Mesenteric fat pad (tissue), 1 donor: ENCODE measurements around the gene C2orf92. TPM values are rescaled to one million over a fixed set of nuclear protein-coding genes. Genes with fewer than 3 reads are reported as not detected.

Experiments
- DNase-seq: peaks from one replicate; pipeline ENCODE4 v3.0.0-alpha.2; 2020; ENCODE audit warnings: low spot score
- total RNA-seq: library from RNA; stranded (reverse); fragmentation: NEBNext Ultra II Directional; extraction: Animal tissue kit (Norgen Biotek cat#: 25700); gene quantifications from one replicate; pipeline ENCODE4 v1.2.1, GENCODE V29; 2021
- donor health status: DM: yes; HTN: yes; CAD: no.

C2orf92 gene
- total RNA-seq, 1 donor from 2014 or later: 5.9 TPM

- DNase-seq: peak; percentile 67
Measured at GRCh38 chr2:97740590-97741182, 71.2 kb downstream of the C2orf92 start.

DNA sequence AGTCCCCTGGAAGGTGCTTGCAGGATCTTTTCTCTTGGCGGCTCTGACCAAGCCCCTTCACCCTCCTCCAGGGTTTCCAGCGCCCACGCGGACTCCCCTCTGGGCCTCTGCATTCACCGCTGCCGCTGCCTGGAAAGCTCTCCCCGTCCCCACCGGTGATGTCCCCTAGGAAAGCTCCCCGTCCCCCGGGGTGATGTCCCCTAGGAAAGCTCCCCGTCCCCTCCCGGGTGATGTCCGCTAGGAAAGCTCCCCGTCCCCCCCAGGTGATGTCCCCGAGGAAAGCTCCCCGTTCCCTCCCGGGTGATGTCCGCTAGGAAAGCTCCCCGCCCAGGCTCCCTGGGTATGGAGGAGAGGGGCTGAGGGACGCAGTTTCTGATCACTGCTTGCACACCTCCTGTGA lies 71.7 kb downstream of the C2orf92 start:
- peak; percentile 68 for DNase-seq

GRCh38 chr2:97741686-97742085 lies 72.2 kb downstream of the C2orf92 start:
- DNase-seq: no peak

GRCh38 chr2:97742381-97742847 lies 72.9 kb downstream of the C2orf92 start:
- DNase-seq: peak; percentile 68

DNA sequence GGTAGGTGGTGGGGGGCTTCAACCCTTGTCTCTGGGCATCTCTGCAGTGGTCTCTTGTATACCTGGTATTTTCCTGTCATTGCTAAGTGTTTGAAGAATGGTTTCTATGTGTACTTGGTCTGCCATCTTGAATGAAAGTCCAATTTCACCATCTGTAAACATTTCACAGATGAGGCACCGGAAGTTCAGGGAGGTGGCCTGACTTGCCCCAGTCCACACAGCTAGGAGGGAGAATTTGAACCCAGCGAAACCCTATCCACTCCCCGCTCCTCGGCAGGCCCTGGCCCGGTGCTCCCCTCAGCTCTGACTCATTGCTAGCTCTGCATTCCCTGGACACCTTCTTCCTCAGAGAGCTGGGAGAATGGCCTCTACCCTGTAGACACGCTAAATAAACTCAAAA lies 74.4 kb downstream of the C2orf92 start:
- DNase-seq: peak; percentile 39

DNA sequence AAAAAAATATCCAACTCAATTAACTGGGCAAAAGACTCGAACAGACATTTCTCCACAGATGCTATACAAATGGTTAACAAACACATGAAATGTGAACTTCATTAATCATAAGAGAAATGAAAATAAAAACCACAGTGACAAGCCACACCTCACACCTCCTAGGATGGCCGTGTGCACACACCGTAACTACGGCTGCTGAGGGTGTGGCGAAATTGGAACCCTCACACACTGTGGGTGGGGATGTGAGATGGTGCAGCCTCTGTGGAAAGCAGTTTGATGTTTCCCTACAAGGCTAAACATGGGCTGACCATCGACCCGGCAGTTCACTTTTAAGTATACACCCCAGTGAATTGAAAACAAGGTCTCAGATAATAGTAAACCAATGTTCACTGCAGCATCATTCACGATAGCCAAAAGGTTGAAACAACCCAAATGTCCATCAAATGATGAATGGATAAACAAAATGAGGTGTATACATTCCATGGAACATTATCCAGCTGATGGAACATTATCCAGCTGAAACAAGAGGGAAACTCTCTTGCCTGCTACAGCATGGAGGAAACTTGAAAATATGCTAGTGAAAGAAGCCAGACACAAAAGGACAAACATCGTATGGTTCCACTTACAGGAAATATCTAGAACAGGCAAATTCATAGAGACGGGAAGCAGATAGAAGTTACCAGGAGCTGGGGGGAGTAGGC lies 76.1 kb downstream of the C2orf92 start:
- DNase-seq: no peak

DNA sequence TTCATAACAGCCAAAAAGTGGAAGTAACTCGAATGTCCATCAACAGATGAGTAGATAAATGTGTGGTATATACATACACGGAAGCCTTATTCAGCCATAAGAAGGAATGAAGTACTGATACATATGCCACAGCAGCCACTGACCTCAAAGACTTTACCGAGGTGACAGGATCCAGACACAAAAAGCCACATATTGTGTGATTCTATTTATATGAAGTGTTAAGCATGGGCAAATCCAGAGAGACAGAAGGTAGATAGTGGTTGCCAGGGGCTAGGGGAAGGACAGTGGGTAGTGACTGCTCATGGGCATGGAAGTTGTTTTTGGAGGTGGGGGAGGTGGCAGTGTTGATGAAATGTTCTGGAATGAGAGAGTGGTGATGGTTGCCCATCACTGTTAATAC lies 77.8 kb downstream of the C2orf92 start:
- DNase-seq: no peak

DNA sequence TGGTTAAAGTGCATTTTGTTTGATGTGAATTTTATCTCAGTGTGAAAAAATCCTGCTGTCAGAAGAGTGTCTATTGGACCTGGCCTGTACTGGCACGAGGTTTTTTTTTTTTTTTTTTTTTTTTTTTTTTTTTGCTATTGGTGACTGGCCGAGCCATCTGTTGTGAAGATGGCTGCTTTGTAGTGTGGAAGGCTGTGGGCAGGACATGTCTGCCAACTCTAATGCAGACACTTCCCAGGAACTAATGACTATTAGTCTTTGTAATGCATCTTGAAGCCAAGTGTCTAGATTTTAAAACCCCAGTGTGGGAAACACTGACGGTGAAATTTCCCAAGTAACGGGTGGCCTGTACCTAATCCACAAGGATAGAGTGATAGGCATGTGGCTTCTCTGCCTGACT lies 78.2 kb downstream of the C2orf92 start:
- no peak for DNase-seq

- no peak for DNase-seq
Measured at GRCh38 chr2:97749581-97749980, 80.1 kb downstream of the C2orf92 start.

DNA sequence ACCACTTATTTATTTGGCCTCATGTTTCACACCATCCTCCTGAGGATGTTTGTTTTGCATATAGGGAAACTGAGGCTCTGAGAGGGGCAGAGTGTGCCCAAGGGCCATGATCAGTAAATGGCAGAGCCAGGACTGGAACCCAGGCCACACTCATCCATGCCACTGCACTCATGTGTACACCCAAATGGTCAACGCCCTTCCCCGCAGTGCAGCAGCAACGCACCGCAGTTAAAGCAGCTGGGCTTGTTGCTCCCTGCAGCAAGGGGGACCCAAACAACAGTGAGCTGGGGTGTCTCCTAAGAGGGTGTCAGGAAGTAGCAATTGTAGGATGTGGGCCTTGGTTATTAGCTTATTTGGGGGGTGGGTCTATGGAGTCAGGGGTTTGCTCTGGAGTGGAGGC lies 80.5 kb downstream of the C2orf92 start:
- peak; percentile 77 for DNase-seq

- no peak for DNase-seq
Measured at GRCh38 chr2:97751752-97752151, 82.2 kb downstream of the C2orf92 start.

Other genes with a start within 250 kb of the C2orf92 start
- gene ANKRD36B, start 79.8 kb upstream of the C2orf92 start, total RNA-seq: 16.1 TPM
- gene COX5B, start 23.7 kb upstream of the C2orf92 start, total RNA-seq: 221 TPM
- gene ACTR1B, start 5.7 kb upstream of the C2orf92 start, total RNA-seq: 47.6 TPM
- 1.3 TPM for gene ZAP70, start 43.9 kb downstream of the C2orf92 start, total RNA-seq